GM21529 (cell line): ENCODE results near the gene INSL3.

ENCODE experiments used
- ATAC-seq: cut with Tn5 transposase; IDR thresholded peaks from one replicate; pipeline ENCODE4 v1.9.1; 2021; ENCODE audit not compliant: unreplicated experiment

INSL3 gene

GRCh38 chr19:17846146-17846545 is 24.8 kb upstream of the INSL3 start:
- ATAC-seq, result no peak

- ATAC-seq, result no peak
These were observed 22.7 kb upstream of the INSL3 start for GRCh38 chr19:17843908-17844490.

- ATAC-seq, result no peak
These were observed 22.0 kb upstream of the INSL3 start for GRCh38 chr19:17843292-17843827.

- no peak for ATAC-seq
These were observed 21.5 kb upstream of the INSL3 start for GRCh38 chr19:17842663-17843291.

GRCh38 chr19:17841810-17842662 is 20.7 kb upstream of the INSL3 start:
- no peak for ATAC-seq

- no peak for ATAC-seq
These were observed 20.1 kb upstream of the INSL3 start for GRCh38 chr19:17841371-17841809.

- ATAC-seq, result no peak
These were observed 18.7 kb upstream of the INSL3 start for GRCh38 chr19:17840019-17840418.

GRCh38 chr19:17837972-17838371 is 16.7 kb upstream of the INSL3 start:
- ATAC-seq, result no peak

GRCh38 chr19:17836530-17836929 is 15.2 kb upstream of the INSL3 start:
- no peak for ATAC-seq

GRCh38 chr19:17835182-17836006 is 14.1 kb upstream of the INSL3 start:
- no peak for ATAC-seq

GRCh38 chr19:17834350-17835181 is 13.2 kb upstream of the INSL3 start:
- no peak for ATAC-seq

GRCh38 chr19:17832443-17833208 is 11.3 kb upstream of the INSL3 start:
- ATAC-seq, result no peak

GRCh38 chr19:17831419-17831888 is 10.1 kb upstream of the INSL3 start:
- no peak for ATAC-seq

- ATAC-seq, result no peak
These were observed 9.5 kb upstream of the INSL3 start for GRCh38 chr19:17830567-17831418.

- ATAC-seq, result no peak
These were observed 8.7 kb upstream of the INSL3 start for GRCh38 chr19:17829855-17830566.

GRCh38 chr19:17826508-17827056 is 5.3 kb upstream of the INSL3 start:
- ATAC-seq, result no peak

GRCh38 chr19:17824339-17824738 is 3.0 kb upstream of the INSL3 start:
- ATAC-seq, result no peak
